SU-DHL-6 (cell line): ENCODE results near the gene RASGRP1.

Experiments
- H2AFZ ChIP-seq: fragments of 200-600 bp; sonication (generic); 2 replicates; pipeline ENCODE4 v1.6.1; 2014; ENCODE audit warnings: low read depth, mild to moderate bottlenecking, moderate library complexity, mixed read lengths, antibody characterized with exemption, low read length; ENCODE audit not compliant: severe bottlenecking
- H3F3A ChIP-seq: fragments of 200-600 bp; shearing (Covaris generic); 2 replicates; pipeline ENCODE4 v1.6.0; 2016; ENCODE audit warnings: antibody characterized with exemption, mild to moderate bottlenecking; ENCODE audit not compliant: insufficient read depth
- H3K27ac ChIP-seq: fragments of 200-600 bp; sonication (generic); 2 replicates; pipeline ENCODE4 v1.5.1; 2016; ENCODE audit warnings: low read depth, mild to moderate bottlenecking, low read length, moderate library complexity, mixed read lengths
- H3K27me3 ChIP-seq: fragments of 200-600 bp; sonication (generic), shearing (Covaris generic); 2 replicates; pipeline ENCODE4 v1.6.0; 2014; ENCODE audit warnings: mild to moderate bottlenecking, low read length
- H3K36me3 ChIP-seq: fragments of 200-600 bp; sonication (generic); 2 replicates; pipeline ENCODE4 v1.6.1; 2014; ENCODE audit warnings: mild to moderate bottlenecking, low read length, mixed read lengths
- H3K4me2 ChIP-seq: fragments of 300-600, 200-600 bp; shearing (Covaris generic), sonication (generic); 2 replicates; pipeline ENCODE4 v1.6.0; 2014; ENCODE audit warnings: low read length, low read depth, mild to moderate bottlenecking; ENCODE audit not compliant: poor library complexity, severe bottlenecking
- H3K4me3 ChIP-seq: fragments of 200-600 bp; sonication (generic); 2 replicates; pipeline ENCODE4 v1.5.1; 2014; ENCODE audit warnings: antibody characterized with exemption, low read length, mild to moderate bottlenecking, mixed read lengths; ENCODE audit not compliant: insufficient read depth, poor library complexity, severe bottlenecking
- H3K79me2 ChIP-seq: fragments of 200-600 bp; sonication (generic); 2 replicates; pipeline ENCODE4 v1.6.1; 2014; ENCODE audit warnings: mild to moderate bottlenecking, low read length, moderate library complexity; ENCODE audit not compliant: insufficient read depth
- H3K9ac ChIP-seq: fragments of 200-600 bp; sonication (generic); 2 replicates; pipeline ENCODE4 v1.7.0; 2014; ENCODE audit warnings: mild to moderate bottlenecking, low read length
- H3K9me2 ChIP-seq: fragments of 200-600 bp; sonication (generic); replicated peaks from 2 replicates; pipeline ENCODE4 v1.6.1; 2014; ENCODE audit warnings: low read length; ENCODE audit not compliant: insufficient read depth
- H3K9me3 ChIP-seq: fragments of 200-600 bp; sonication (generic); 2 replicates; pipeline ENCODE4 v1.6.1; 2014; ENCODE audit warnings: low read length, mixed read lengths; ENCODE audit not compliant: insufficient read depth
- H4K20me1 ChIP-seq: fragments of 200-600 bp; sonication (generic); 2 replicates; pipeline ENCODE4 v1.6.1; 2014; ENCODE audit warnings: low read depth, mild to moderate bottlenecking, antibody characterized with exemption, low read length, moderate library complexity, mixed read lengths
- EZH2phosphoT487 ChIP-seq: fragments of 200-600 bp; sonication (generic), shearing (Covaris generic); conservative IDR thresholded peaks from 2 replicates; pipeline ENCODE4 v1.6.1; 2018; ENCODE audit warnings: mild to moderate bottlenecking, antibody characterized with exemption, low read length, moderate library complexity, mixed read lengths
- TF ChIP-seq, protein P1 (sequence below): fragments of 200-600 bp; sonication (generic); IDR thresholded peaks from one replicate; pipeline ENCODE4 v1.5.1; 2017; ENCODE audit warnings: antibody characterized with exemption, mild to moderate bottlenecking, low read length, moderate library complexity; ENCODE audit not compliant: insufficient read depth, poor library complexity, severe bottlenecking

Gene RASGRP1

DNA sequence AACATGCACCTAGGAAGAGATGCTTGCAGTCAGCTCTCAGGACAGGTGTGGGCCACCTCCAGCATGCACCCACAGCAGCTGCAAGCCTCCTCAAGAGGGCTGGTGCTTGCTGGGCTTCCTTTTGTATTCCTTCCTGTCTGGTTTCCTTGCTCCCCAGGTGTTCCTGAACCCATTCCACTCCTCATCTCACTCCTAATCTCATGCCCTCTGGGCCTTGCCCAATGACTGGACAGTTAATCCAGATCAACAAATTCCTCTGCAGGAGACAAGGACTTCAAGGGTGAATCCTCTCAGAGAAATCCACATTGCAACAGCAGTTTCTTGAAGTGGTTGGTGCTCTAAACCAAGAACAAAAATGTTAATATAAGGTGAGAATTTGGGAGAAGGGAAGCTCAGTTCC is 30.7 kb downstream of the RASGRP1 start:
- H4K20me1 ChIP-seq = no peaks in the 10 kb centered on the region
- no peak overlapping the region for H3K4me2 ChIP-seq
- TF ChIP-seq, protein P1, sequence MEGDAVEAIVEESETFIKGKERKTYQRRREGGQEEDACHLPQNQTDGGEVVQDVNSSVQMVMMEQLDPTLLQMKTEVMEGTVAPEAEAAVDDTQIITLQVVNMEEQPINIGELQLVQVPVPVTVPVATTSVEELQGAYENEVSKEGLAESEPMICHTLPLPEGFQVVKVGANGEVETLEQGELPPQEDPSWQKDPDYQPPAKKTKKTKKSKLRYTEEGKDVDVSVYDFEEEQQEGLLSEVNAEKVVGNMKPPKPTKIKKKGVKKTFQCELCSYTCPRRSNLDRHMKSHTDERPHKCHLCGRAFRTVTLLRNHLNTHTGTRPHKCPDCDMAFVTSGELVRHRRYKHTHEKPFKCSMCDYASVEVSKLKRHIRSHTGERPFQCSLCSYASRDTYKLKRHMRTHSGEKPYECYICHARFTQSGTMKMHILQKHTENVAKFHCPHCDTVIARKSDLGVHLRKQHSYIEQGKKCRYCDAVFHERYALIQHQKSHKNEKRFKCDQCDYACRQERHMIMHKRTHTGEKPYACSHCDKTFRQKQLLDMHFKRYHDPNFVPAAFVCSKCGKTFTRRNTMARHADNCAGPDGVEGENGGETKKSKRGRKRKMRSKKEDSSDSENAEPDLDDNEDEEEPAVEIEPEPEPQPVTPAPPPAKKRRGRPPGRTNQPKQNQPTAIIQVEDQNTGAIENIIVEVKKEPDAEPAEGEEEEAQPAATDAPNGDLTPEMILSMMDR = no peak
- no peak for TF ChIP-seq EZH2phosphoT487
- no peaks in the 10 kb centered on the region for H3K9me2 ChIP-seq
- H3F3A ChIP-seq = no peaks in the 10 kb centered on the region
- no peaks in the 10 kb centered on the region for H3K79me2 ChIP-seq
- no peak overlapping the region for H3K9ac ChIP-seq
- H3K4me3 ChIP-seq = no peak overlapping the region
- H3K36me3 ChIP-seq = no peaks in the 10 kb centered on the region
- H3K27me3 ChIP-seq = no peaks in the 10 kb centered on the region
- no peak overlapping the region for H2AFZ ChIP-seq
- no peaks in the 10 kb centered on the region for H3K9me3 ChIP-seq
- H3K27ac ChIP-seq = no peak overlapping the region

GRCh38 chr15:38533416-38533915 is 31.1 kb downstream of the RASGRP1 start:
- no peaks in the 10 kb centered on the region for H3F3A ChIP-seq
- H3K9ac ChIP-seq = no peak overlapping the region
- H3K9me3 ChIP-seq = no peaks in the 10 kb centered on the region
- H3K36me3 ChIP-seq = no peaks in the 10 kb centered on the region
- H4K20me1 ChIP-seq = no peaks in the 10 kb centered on the region
- no peaks in the 10 kb centered on the region for H3K79me2 ChIP-seq
- TF ChIP-seq, protein P1 = no peak
- no peak for TF ChIP-seq EZH2phosphoT487
- H3K27me3 ChIP-seq = no peaks in the 10 kb centered on the region
- no peaks in the 10 kb centered on the region for H3K9me2 ChIP-seq
- no peak overlapping the region for H2AFZ ChIP-seq
- H3K4me3 ChIP-seq = no peak overlapping the region
- H3K27ac ChIP-seq = no peak overlapping the region
- H3K4me2 ChIP-seq = no peak overlapping the region

DNA sequence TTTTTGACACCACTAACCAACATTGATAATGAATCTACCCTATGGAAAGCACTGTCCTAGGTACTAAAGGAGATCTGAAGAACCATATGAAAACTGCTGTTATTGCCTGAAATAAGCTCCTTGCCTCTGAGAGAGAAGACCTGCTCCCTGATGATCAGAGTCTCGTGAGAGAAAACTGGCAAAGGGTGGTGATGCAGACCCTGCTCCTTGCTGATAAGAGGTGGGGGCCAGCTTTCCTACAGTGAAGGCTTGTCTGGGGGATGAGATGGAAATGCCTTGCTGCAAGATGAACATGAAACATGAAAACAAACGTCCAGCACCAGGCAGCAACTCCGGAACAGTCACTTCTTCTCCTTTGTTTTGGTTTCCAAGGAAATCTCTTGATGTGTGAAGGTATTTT is 31.9 kb downstream of the RASGRP1 start:
- TF ChIP-seq EZH2phosphoT487 = no peak
- TF ChIP-seq, protein P1 = no peak
- H2AFZ ChIP-seq = no peak overlapping the region
- H4K20me1 ChIP-seq = no peaks in the 10 kb centered on the region
- no peak overlapping the region for H3K27ac ChIP-seq
- no peak overlapping the region for H3K4me2 ChIP-seq
- H3K36me3 ChIP-seq = no peaks in the 10 kb centered on the region
- H3K79me2 ChIP-seq = no peaks in the 10 kb centered on the region
- H3K9me3 ChIP-seq = no peaks in the 10 kb centered on the region
- no peaks in the 10 kb centered on the region for H3F3A ChIP-seq
- H3K9ac ChIP-seq = no peak overlapping the region
- H3K9me2 ChIP-seq = no peaks in the 10 kb centered on the region
- H3K27me3 ChIP-seq = no peaks in the 10 kb centered on the region
- no peak overlapping the region for H3K4me3 ChIP-seq

DNA sequence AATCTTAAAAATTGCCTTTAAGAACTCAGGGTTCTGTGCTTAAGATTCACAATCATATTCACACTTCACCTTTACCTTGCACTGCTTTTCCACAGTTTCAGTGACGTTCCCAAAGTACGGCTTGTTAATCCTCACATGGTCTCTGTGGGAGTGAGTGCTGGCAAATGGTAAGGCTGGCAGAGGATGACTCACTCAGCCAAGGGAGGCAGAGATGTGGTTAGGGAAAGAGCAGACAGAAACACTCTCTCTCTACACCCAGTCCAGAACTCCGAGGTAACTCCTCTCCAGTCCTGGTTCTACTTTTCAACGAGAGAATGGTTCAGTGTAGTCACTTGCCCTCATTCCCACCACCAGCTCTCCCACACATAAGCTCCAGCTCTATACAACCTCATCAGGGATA is 33.1 kb downstream of the RASGRP1 start:
- H3K27ac ChIP-seq = no peak overlapping the region

More for the DNA sequence above, 33.1 kb downstream of the RASGRP1 start:
- Histone ChIP-seq H3F3A (no peaks in the 10 kb centered on the region), H4K20me1 (no peaks in the 10 kb centered on the region), H3K4me3 (no peak overlapping the region), H3K4me2 (no peak overlapping the region), H3K36me3 (no peaks in the 10 kb centered on the region), H3K27me3 (no peaks in the 10 kb centered on the region), H3K9me3 (no peaks in the 10 kb centered on the region), H3K9me2 (no peaks in the 10 kb centered on the region), H2AFZ (no peak overlapping the region), H3K9ac (no peak overlapping the region), H3K79me2 (no peaks in the 10 kb centered on the region)
- TF ChIP-seq, protein P1 = no peak
- no peak for TF ChIP-seq EZH2phosphoT487
